H9 (cell line): Measurements from ENCODE around the gene RET. TPM values are rescaled to one million over a fixed set of nuclear protein-coding genes. Genes with fewer than 3 reads are reported as not detected.

Source experiments
- DNase-seq: peaks from one replicate; pipeline ENCODE4 v3.0.0-alpha.2; 2017
- H2AFZ ChIP-seq: one replicate; pipeline ENCODE4 v1.6.1; 2013; ENCODE audit warnings: mild to moderate bottlenecking, low read length, control low read depth, moderate library complexity
- H2AK5ac ChIP-seq: 2 replicates; pipeline ENCODE4 v1.6.1; 2013; ENCODE audit warnings: low read length, control low read depth, mixed read lengths; ENCODE audit not compliant: insufficient read length
- H2BK120ac ChIP-seq: one replicate; pipeline ENCODE4 v1.6.1; 2013; ENCODE audit warnings: low read depth, mild to moderate bottlenecking, low read length, control low read depth, inconsistent platforms; ENCODE audit not compliant: poor library complexity, severe bottlenecking
- H2BK12ac ChIP-seq: 2 replicates; pipeline ENCODE4 v1.6.1; 2013; ENCODE audit warnings: low read length, control low read depth, mixed read lengths, low read depth; ENCODE audit not compliant: insufficient read length
- H2BK15ac ChIP-seq: 2 replicates; pipeline ENCODE4 v1.6.1; 2013; ENCODE audit warnings: low read depth, low read length, control low read depth
- H2BK20ac ChIP-seq: one replicate; pipeline ENCODE4 v1.6.1; 2013; ENCODE audit warnings: low read depth, mild to moderate bottlenecking, low read length, control low read depth, inconsistent platforms; ENCODE audit not compliant: poor library complexity, severe bottlenecking
- H2BK5ac ChIP-seq: 2 replicates; pipeline ENCODE4 v1.6.1; 2013; ENCODE audit warnings: low read length, control low read depth, mixed read lengths; ENCODE audit not compliant: insufficient read length
- H3K14ac ChIP-seq: 2 replicates; pipeline ENCODE4 v1.6.1; 2013; ENCODE audit warnings: low read length, control low read depth; ENCODE audit not compliant: insufficient read depth
- H3K18ac ChIP-seq: 2 replicates; pipeline ENCODE4 v1.6.1; 2013; ENCODE audit warnings: low read depth, mild to moderate bottlenecking, mixed read lengths, low read length, control low read depth; ENCODE audit not compliant: insufficient read length
- H3K23ac ChIP-seq: 2 replicates; pipeline ENCODE4 v1.6.1; 2013; ENCODE audit warnings: low read length, control low read depth, mixed read lengths, low read depth; ENCODE audit not compliant: insufficient read length
- H3K23me2 ChIP-seq: 2 replicates; pipeline ENCODE4 v1.6.1; 2013; ENCODE audit warnings: low read depth, mild to moderate bottlenecking, mixed read lengths, low read length, control low read depth; ENCODE audit not compliant: insufficient read length, poor library complexity, severe bottlenecking
- H3K27ac ChIP-seq: 2 replicates; pipeline ENCODE4 v1.5.1; 2013; ENCODE audit warnings: low read length, control low read depth, mixed read lengths, low read depth; ENCODE audit not compliant: insufficient read length
- H3K27me3 ChIP-seq: 2 replicates; pipeline ENCODE4 v1.6.1; 2013; ENCODE audit warnings: low read length, control low read depth, inconsistent platforms; ENCODE audit not compliant: insufficient read depth
- H3K4ac ChIP-seq: 2 replicates; pipeline ENCODE4 v1.6.1; 2013; ENCODE audit warnings: low read depth, mild to moderate bottlenecking, control low read depth, inconsistent platforms, low read length, moderate library complexity
- H3K4me1 ChIP-seq: 2 replicates; pipeline ENCODE4 v1.6.1; 2013; ENCODE audit warnings: low read length, control low read depth, inconsistent platforms; ENCODE audit not compliant: insufficient read depth
- H3K4me2 ChIP-seq: 2 replicates; pipeline ENCODE4 v1.6.1; 2013; ENCODE audit warnings: low read length, control low read depth, mixed read lengths; ENCODE audit not compliant: insufficient read length, insufficient read depth
- H3K56ac ChIP-seq: 2 replicates; pipeline ENCODE4 v1.6.1; 2013; ENCODE audit warnings: low read depth, mild to moderate bottlenecking, mixed read lengths, low read length, control low read depth; ENCODE audit not compliant: insufficient read length
- H3K79me1 ChIP-seq: 2 replicates; pipeline ENCODE4 v1.6.1; 2013; ENCODE audit warnings: low read depth, mild to moderate bottlenecking, moderate library complexity, low read length, control low read depth, inconsistent platforms; ENCODE audit not compliant: insufficient read depth, poor library complexity, severe bottlenecking
- H3K79me2 ChIP-seq: 2 replicates; pipeline ENCODE4 v1.6.1; 2013; ENCODE audit warnings: low read length, control low read depth, inconsistent platforms; ENCODE audit not compliant: insufficient read depth
- H3K9ac ChIP-seq: 2 replicates; pipeline ENCODE4 v1.6.1; 2013; ENCODE audit warnings: low read length, control low read depth, mixed read lengths; ENCODE audit not compliant: insufficient read length; ENCODE audit errors: extremely low read depth
- H3K9me3 ChIP-seq: one replicate; pipeline ENCODE4 v1.6.1; 2013; ENCODE audit warnings: low read depth, low read length, inconsistent platforms; ENCODE audit not compliant: control insufficient read depth
- H3T11ph ChIP-seq: one replicate; pipeline ENCODE4 v1.6.1; 2013; ENCODE audit warnings: mild to moderate bottlenecking, low read length, control low read depth, inconsistent platforms
- H4K20me1 ChIP-seq: one replicate; pipeline ENCODE4 v1.6.1; 2013; ENCODE audit not compliant: control insufficient read depth, insufficient read length, insufficient read depth
- H4K5ac ChIP-seq: 2 replicates; pipeline ENCODE4 v1.6.1; 2013; ENCODE audit warnings: low read depth, mild to moderate bottlenecking, mixed read lengths, low read length, control low read depth; ENCODE audit not compliant: insufficient read length
- H4K8ac ChIP-seq: replicated peaks from 2 replicates; pipeline ENCODE4 v1.6.1; 2013; ENCODE audit warnings: low read length, control low read depth, mixed read lengths, low read depth; ENCODE audit not compliant: insufficient read length
- H4K91ac ChIP-seq: 2 replicates; pipeline ENCODE4 v1.6.1; 2013; ENCODE audit warnings: low read depth, mild to moderate bottlenecking, moderate library complexity, mixed read lengths, low read length, control low read depth; ENCODE audit not compliant: insufficient read length
- H3K27ac Mint-ChIP-seq, 3 experiments: 2 replicates in 2 of 3; 3 replicates in 1 of 3; pipeline ENCODE4 v1.8.0; 2020 to 2021; ENCODE audit warnings: mixed read lengths in 3 of 3, mild to moderate bottlenecking in 1 of 3, moderate library complexity in 1 of 3
- H3K27me3 Mint-ChIP-seq: 2 replicates; pipeline ENCODE4 v1.8.0; 2021; ENCODE audit warnings: low read depth, mild to moderate bottlenecking, moderate library complexity, mixed read lengths
- H3K36me3 Mint-ChIP-seq, 3 experiments: 2 replicates in 2 of 3; 3 replicates in 1 of 3; pipeline ENCODE4 v1.8.0; 2020 to 2021; ENCODE audit warnings: low read depth in 3 of 3, mixed read lengths in 3 of 3; ENCODE audit not compliant: insufficient read depth in 1 of 3
- H3K4me1 Mint-ChIP-seq, 2 experiments: 2 replicates each; pipeline ENCODE4 v1.8.0; 2020; ENCODE audit warnings: mixed read lengths in 2 of 2
- H3K4me3 Mint-ChIP-seq, 2 experiments: 2 replicates in 1 of 2; 3 replicates in 1 of 2; pipeline ENCODE4 v1.8.0; 2020 to 2021; ENCODE audit warnings: mild to moderate bottlenecking in 2 of 2, mixed read lengths in 2 of 2, moderate library complexity in 1 of 2
- H3K9me3 Mint-ChIP-seq, 2 experiments: 2 replicates in 1 of 2; 3 replicates in 1 of 2; pipeline ENCODE4 v1.8.0; 2020; ENCODE audit warnings: mild to moderate bottlenecking in 2 of 2, mixed read lengths in 2 of 2, moderate library complexity in 1 of 2
- WGBS: extraction: QIAGEN DNeasy Blood & Tissue Kit; methylation state at CpG from one replicate; pipeline ENCODE4 v1.1.7; 2013; ENCODE audit warnings: missing lambda C conversion rate, low lambda C conversion rate, mixed read lengths; ENCODE audit not compliant: insufficient read length; ENCODE audit errors: extremely low coverage; 5-methylcytosine and 5-hydroxymethylcytosine counted together
- total RNA-seq: library from RNA; stranded (reverse); gene quantifications from 2 replicates; pipeline ENCODE4 v1.2.1, GENCODE V29; 2021
- TF ChIP-seq, protein P1 (sequence below): fragments of 200-600 bp; sonication (generic); conservative IDR thresholded peaks from 3 replicates; pipeline ENCODE4 v1.8.0; 2021; ENCODE audit warnings: antibody characterized with exemption, mild to moderate bottlenecking

Gene RET
- total RNA-seq, 1 experiment from 2014 or later: 12.2 TPM

DNA sequence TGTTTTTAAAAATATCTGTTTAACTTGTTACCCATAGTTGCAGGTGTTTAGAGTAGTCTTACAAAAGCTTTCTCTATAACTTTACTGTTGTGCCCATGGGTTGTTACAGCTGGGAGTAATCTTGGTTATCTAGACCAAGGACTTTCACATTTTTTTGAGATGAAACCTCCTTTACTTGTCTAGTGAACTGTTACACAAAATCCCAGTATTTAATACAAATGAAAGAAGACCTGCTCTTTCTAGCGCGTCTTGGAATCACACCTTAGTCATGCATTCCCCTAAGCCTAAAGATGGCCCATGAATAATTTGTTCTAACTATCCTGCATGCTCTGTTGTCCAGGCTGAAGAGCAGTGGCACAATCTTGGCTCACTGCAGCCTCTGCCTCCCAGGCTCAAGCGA, 99.4 kb downstream of the RET start:
- Mint-ChIP-seq H3K27ac (no peak overlapping the region; a peak in 1 of 7 replicates), H3K4me1 (peaks cover 11 to 13% of the 10 kb centered on the region in 2 experiments; a peak in 3 of 4 replicates), H3K4me3 (no peak overlapping the region), H3K27me3 (no peaks in the 10 kb centered on the region), H3K36me3 (peaks cover 7 to 24% (median 19%) of the 10 kb centered on the region in 3 experiments), H3K9me3 (no peaks in the 10 kb centered on the region)
- Histone ChIP-seq H3K23ac (no peak overlapping the region), H4K5ac (no peak overlapping the region), H3K79me2 (no peaks in the 10 kb centered on the region), H2BK15ac (no peak overlapping the region), H3T11ph (no peak overlapping the region), H4K8ac (no peak overlapping the region), H2BK12ac (no peak overlapping the region), H3K9ac (no peak overlapping the region), H3K4me1 (no peaks in the 10 kb centered on the region), H3K14ac (no peak overlapping the region), H2AK5ac (no peak overlapping the region), H3K79me1 (no peaks in the 10 kb centered on the region), H4K20me1 (no peaks in the 10 kb centered on the region), H4K91ac (no peak overlapping the region), H3K56ac (no peak overlapping the region), H3K27me3 (no peaks in the 10 kb centered on the region), H2BK120ac (no peak overlapping the region), H3K9me3 (no peaks in the 10 kb centered on the region), H2BK20ac (no peak overlapping the region), H3K23me2 (no peaks in the 10 kb centered on the region), H3K27ac (no peak overlapping the region), H2BK5ac (no peak overlapping the region), H3K4me2 (no peak overlapping the region), H3K18ac (no peak overlapping the region), H3K4ac (no peak overlapping the region), H2AFZ (no peak overlapping the region)
- no peak for DNase-seq
- TF ChIP-seq, protein P1, sequence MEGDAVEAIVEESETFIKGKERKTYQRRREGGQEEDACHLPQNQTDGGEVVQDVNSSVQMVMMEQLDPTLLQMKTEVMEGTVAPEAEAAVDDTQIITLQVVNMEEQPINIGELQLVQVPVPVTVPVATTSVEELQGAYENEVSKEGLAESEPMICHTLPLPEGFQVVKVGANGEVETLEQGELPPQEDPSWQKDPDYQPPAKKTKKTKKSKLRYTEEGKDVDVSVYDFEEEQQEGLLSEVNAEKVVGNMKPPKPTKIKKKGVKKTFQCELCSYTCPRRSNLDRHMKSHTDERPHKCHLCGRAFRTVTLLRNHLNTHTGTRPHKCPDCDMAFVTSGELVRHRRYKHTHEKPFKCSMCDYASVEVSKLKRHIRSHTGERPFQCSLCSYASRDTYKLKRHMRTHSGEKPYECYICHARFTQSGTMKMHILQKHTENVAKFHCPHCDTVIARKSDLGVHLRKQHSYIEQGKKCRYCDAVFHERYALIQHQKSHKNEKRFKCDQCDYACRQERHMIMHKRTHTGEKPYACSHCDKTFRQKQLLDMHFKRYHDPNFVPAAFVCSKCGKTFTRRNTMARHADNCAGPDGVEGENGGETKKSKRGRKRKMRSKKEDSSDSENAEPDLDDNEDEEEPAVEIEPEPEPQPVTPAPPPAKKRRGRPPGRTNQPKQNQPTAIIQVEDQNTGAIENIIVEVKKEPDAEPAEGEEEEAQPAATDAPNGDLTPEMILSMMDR: no peak
- no CpG with 5 or more reads among the region's 3 CpGs for WGBS
